EL (cell line): ENCODE data around the gene PARP1.
"Not testable (repeated sequence)": the region's sequence is repeated elsewhere in the genome, so short reads cannot be mapped to it uniquely, and the experiment has no call there.

Experiments
- DNase-seq: peaks from one replicate; pipeline ENCODE4 v3.0.0-alpha.2; 2016

Gene PARP1

GRCh38 chr1:226407497-226408284 lies at the start of gene PARP1:
TSS of gene PARP1 (minus strand) at chr1:226408093. CDS start at chr1:226407929, 164 bp downstream.
- DNase-seq: peak; percentile 91

- peak; percentile 45 for DNase-seq
Measured at GRCh38 chr1:226457307-226457712, 49.4 kb upstream of the PARP1 start.

GRCh38 chr1:226455843-226456242 lies 48.0 kb upstream of the PARP1 start:
- DNase-seq: no peak

- DNase-seq: no peak
Measured at GRCh38 chr1:226454349-226454748, 46.5 kb upstream of the PARP1 start.

GRCh38 chr1:226453015-226453704 lies 45.3 kb upstream of the PARP1 start:
- no peak for DNase-seq

GRCh38 chr1:226450688-226451087 lies 42.8 kb upstream of the PARP1 start:
- DNase-seq: no peak

- DNase-seq: no peak
Measured at GRCh38 chr1:226449823-226450222, 41.9 kb upstream of the PARP1 start.

GRCh38 chr1:226447932-226448665 lies 40.2 kb upstream of the PARP1 start:
- peak; percentile 30 for DNase-seq

GRCh38 chr1:226446094-226446493 lies 38.2 kb upstream of the PARP1 start:
- no peak for DNase-seq

- DNase-seq: no peak
Measured at GRCh38 chr1:226444901-226445300, 37.0 kb upstream of the PARP1 start.

GRCh38 chr1:226443439-226443838 lies 35.5 kb upstream of the PARP1 start:
- DNase-seq: peak; percentile 75

- DNase-seq: no peak
Measured at GRCh38 chr1:226443033-226443432, 35.1 kb upstream of the PARP1 start.

GRCh38 chr1:226441629-226442028 lies 33.7 kb upstream of the PARP1 start:
- DNase-seq: no peak

- no peak for DNase-seq
Measured at GRCh38 chr1:226440512-226440911, 32.6 kb upstream of the PARP1 start.

- DNase-seq: no peak
Measured at GRCh38 chr1:226438007-226438406, 30.1 kb upstream of the PARP1 start.

GRCh38 chr1:226436855-226437491 lies 29.1 kb upstream of the PARP1 start:
- no peak for DNase-seq

GRCh38 chr1:226436472-226436854 lies 28.6 kb upstream of the PARP1 start:
- DNase-seq: no peak

GRCh38 chr1:226433341-226433720 lies 25.4 kb upstream of the PARP1 start:
- DNase-seq: no peak

GRCh38 chr1:226432586-226433340 lies 24.9 kb upstream of the PARP1 start:
- DNase-seq: no peak

- not testable (repeated sequence) for DNase-seq
Measured at GRCh38 chr1:226431898-226432297, 24.0 kb upstream of the PARP1 start.

- no peak for DNase-seq
Measured at GRCh38 chr1:226429858-226430715, 22.2 kb upstream of the PARP1 start.
